NK-92 treated with Interleukin-12 subunit alpha and Interleukin-12 subunit beta, amount 100 ng/mL, for 24 hours (cell line): Measurements from ENCODE around the gene OR2S2.
"Not testable (repeated sequence)": the region's sequence is repeated elsewhere in the genome, so short reads cannot be mapped to it uniquely, and the experiment has no call there.

ENCODE experiments used
- DNase-seq: peaks from one replicate; lab custom pipeline; 2025; lab: John Stamatoyannopoulos, UW

The OR2S2 gene

DNA sequence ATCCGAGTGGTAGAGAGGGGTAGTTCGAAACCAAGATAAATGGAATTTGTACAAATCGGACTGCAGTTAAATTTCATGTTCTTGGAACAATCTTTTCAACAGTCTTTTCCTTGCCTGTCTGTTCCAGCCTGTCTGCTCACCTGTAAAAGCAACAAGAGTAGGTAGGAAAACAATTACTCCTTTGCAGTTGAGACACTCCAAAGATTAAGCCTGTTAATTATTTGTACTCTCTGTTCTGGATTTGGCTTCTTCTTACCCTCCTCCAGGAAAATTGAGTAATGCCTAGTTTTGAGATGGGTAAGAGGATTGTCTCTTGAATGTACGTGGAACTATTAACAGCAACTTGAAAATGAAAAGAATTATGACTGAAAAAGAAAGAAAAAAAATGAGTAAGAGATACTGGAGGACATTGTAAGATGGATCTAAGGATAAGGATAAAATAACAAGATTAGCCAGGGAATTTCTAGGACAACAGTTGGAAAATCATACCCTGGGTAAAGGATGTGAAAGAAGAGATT, 24.3 kb downstream of the OR2S2 start:
- no peak for DNase-seq

GRCh38 chr9:35932735-35933134, 25.2 kb downstream of the OR2S2 start:
- DNase-seq = no peak

- DNase-seq = no peak
Observed at GRCh38 chr9:35930989-35931388, 27.0 kb downstream of the OR2S2 start.

- DNase-seq = no peak
Observed at GRCh38 chr9:35930521-35930920, 27.4 kb downstream of the OR2S2 start.

DNA sequence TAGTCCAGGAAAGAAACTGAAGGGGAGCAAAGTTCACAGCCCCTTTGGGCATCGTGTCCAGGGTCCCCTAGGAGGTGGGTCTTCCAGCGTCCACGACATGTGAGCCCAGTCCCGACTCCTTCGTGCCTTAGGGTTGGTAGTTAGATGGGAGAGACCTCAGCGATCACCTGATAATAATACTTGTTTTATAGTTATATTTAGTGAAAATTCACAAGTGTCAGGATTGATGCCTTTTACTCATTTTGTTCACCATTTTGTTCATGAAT, 28.6 kb downstream of the OR2S2 start:
- DNase-seq = no peak

DNA sequence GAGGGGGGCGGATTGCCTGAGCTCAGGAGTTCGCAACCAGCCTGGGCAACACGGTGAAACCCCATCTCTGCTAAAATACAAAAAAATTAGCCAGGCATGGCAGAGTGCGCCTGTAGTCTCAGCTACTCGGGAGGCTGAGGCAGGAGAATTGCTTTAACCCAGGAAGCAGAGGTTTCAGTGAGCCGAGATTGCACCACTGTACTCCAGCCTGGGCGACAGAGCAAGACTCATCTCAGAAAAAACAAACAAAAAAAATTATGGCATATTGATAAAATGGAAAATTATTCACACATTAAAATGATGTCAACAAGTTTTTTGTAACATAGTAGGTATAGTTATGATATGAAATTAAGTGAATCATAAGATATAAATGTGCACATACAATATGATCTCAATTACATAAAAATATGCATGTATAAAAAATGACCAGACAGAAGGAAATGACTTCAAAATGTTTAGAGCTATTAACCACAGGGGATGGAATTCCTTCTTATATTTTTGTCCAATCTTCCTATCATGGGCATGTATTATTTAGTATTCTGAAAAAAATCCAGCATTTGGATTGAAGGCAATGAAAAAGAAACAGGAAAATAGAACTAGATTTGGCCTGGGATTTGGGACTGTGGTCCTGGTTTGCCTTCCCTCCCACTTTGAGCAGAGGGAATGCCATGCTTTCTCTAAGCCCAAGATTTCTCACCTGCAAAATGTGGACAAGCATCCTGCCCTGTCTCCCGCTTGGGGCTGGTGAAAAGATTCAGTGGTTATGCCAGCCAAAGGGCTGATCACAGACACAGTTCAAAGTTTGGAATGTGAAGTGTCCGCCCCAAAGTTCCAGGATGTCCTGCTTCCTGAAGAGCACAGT, 29.1 kb downstream of the OR2S2 start:
- no peak for DNase-seq

DNA sequence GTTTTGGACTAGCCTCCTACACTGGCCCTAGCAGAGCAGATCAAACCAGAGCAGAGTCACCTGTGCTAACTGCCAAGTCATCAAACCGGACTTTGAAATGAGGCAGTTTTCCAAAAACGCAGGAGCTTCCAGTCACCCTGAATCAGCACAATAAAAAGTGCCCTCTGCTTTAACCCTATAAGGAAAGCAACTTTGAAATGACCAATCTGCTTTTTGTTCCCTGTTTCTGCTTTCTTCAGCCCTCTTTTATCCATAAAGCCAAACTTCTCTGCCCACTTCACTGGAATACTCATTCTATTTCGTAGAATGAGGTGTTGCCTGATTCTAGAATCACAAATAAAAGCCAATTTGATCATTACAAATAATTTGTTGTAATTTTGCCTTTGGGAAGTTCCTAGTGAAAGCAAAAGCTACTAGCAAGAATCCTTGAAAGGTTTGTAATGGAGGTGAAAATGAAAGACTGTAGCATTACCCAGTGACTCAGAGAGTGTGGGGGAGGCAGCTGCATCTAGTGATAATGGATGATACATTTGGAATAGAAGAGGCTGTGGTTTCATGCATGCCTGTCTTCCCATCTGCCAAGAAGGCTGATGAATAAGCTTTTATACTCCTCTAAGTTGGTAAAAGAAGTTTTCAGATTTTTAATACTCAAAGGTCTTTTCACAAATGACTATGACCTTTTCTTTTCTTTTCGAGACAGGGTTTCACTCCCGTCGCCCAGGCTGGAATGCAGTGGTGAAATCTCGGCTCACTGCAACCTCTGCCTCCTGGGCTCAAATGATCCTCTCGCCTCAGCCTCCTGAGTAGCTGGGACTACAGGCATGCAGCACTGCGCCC, 33.8 kb downstream of the OR2S2 start:
- DNase-seq = no peak

DNA sequence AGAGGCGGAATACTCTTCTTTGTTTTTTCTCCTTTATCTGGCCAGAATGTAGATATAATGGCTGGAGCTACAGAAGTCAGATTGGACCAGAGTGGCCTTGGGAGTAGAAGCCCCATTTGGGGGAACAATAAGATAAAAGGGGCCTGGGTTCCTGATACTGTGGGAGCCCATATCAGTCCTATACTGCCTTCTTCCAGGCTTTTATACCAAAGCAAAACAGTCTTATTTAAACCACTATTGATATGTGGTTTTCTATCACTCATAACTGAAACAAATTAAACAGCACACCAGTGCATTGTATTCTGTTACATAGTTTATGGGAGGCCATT, 34.4 kb downstream of the OR2S2 start:
- no peak for DNase-seq

DNA sequence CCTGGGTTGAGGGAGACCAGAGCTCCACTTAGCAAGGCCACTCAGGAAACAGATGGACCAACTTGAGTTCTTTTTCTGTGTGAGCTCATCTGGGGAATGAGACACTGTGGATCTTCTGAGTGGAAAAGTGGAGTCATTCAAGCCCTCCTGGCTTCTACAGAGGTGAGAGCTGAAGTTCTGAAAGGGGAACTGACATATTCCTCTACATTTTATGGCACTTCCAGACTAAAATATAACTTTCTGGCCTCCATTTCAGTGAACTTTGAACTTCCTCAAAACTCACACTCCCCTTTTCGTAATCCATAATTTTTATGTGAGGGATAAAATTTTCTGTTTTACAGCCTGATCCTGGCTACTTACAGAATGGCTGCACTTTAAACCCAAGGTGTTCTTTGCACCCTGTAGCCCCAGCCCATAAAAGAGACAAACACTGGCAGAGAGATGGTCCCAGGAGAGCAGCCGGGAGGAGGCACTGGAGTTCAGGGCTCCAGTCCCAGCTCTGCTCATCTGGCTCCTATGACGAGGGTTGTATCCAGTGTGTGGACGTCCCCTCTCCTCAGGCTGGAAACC, 37.8 kb downstream of the OR2S2 start:
- DNase-seq = no peak

- no peak for DNase-seq
Observed at GRCh38 chr9:35919212-35920008, 38.5 kb downstream of the OR2S2 start.

GRCh38 chr9:35918780-35919179, 39.2 kb downstream of the OR2S2 start:
- DNase-seq = no peak

- no peak for DNase-seq
Observed at GRCh38 chr9:35917261-35917660, 40.7 kb downstream of the OR2S2 start.

GRCh38 chr9:35915681-35916294, 42.2 kb downstream of the OR2S2 start:
- DNase-seq = no peak

DNA sequence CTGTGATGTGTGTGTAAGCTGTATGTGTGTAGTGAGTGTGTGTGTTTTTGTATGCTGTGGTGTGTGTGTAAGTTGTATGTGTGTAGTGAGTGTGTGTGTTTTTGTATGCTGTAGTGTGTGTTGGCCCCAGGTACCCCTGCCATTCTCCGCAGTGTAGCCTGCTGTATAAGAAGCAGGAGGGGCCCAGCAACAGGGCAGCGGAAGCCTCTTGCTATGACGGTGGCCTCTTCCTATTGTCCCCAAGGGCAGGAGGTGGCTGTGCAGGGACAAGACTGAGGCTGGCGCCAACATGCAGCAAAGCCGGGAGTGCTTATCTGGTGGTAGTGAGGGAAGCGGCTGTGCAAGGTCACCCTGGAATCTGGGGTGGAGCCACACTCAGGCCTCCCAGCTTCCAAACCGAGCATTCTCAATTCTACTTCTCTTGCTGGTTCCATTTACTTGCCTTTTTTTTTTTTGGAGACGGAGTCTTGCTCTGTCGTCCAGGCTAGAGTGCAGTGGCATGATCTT, 43.6 kb downstream of the OR2S2 start:
- DNase-seq = no peak

DNA sequence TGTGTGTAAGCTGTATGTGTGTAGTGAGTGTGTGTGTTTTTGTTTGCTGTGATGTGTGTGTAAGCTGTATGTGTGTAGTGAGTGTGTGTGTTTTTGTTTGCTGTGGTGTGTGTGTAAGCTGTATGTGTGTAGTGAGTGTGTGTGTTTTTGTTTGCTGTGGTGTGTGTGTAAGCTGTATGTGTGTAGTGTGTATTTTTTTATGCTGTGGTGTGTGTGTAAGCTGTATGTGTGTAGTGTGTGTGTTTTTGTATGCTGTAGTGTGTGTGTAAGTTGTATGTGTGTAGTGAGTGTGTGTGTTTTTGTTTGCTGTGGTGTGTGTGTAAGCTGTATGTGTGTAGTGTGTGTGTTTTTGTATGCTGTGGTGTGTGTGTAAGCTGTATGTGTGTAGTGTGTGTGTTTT, 44.5 kb downstream of the OR2S2 start:
- DNase-seq = not testable (repeated sequence)

- no peak for DNase-seq
Observed at GRCh38 chr9:35912791-35913400, 45.1 kb downstream of the OR2S2 start.

- no peak for DNase-seq
Observed at GRCh38 chr9:35911690-35912089, 46.3 kb downstream of the OR2S2 start.

DNA sequence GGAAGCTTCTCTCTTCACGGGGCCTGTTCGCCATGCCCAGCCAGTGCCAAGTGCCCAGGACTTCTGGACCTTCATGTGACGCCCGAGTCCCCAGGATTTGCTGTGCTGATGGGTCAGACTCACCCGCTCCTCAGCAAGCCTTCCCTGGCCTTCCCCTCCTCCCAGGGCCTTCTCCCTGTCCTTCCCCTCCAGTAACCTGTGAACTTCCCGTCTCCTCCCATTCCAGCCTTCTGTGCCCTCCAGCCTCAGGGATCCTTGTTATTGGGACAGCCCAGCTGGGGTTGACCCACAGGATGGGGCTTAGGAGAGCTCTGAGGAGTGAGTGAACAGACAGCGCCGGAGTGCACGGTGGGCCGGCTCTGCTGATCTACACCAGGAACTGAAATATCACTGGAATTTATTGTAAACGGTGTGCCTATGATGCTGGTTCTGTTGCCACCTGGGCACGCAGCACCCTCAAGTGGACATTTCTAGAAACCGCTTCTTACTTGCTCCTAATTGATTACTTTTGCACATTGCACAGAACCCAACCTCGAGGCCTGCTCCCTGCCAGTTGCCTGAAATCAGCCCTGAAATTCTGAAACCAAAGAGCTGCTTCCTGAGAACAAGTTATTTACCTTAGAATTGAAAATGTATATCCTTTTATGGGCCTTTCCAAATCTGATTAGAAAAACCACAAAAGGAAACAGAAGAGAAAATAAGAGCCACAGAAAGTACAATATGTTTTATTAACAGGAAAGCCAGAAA, 47.2 kb downstream of the OR2S2 start:
- DNase-seq = no peak

DNA sequence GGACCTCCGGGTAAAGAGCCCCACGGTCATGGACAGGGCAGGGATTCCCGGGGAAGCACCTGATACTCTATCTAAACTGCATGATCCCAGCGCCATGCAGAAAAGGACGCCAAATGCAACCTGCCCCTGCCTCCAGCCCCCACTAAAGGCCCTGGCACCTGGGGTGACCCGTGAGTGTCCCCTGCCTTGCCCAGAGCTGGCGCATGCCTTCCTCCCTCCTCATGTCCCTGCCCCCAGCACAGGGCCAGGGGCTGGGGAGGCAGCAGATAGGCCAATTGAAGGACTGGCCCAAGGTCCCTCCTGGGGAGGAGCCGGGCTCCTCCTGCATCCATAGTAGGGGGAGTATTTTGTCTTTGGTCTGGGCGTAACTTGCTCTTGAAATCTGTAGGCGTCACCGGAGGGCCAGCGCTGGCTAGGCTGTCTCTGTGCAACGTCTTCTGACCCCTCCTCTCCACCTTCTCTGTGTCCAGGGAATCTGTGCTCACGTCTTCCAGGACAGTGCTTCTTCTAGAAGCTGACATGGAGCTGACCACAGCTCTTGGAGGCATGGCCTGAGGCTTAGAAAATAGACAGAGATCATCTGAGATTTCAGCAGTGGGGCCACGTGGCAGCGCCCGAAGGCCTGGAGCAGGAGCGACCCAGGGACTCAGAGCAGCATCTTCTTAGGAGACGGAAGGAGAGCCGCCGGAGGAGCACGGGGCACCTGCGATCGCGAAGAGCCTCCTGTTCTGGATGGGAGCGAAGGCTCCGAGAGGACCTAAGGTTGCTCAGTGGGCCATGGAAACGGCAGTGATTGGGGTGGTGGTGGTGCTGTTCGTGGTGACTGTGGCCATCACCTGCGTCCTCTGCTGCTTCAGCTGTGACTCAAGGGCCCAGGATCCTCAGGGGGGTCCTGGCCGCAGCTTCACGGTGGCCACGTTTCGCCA, 48.0 kb downstream of the OR2S2 start:
- no peak for DNase-seq
